HL-60/S4 treated with retinoic acid at 250 ng/mL for 4 days and 3 days (cell line): ENCODE results near the gene ABHD2.
"Not testable (repeated sequence)": the region's sequence is repeated elsewhere in the genome, so short reads cannot be mapped to it uniquely, and the experiment has no call there.

Experiments used
- in situ Hi-C: fragments of 300-500 bp; cut with MboI; formaldehyde crosslinking; loops from 2 replicates; pipeline ENCODE4 v1.7.0; 2022; ENCODE audit warnings: low sequenced_read_pairs

ABHD2 gene

GRCh38 chr15:89215627-89216026, 127.4 kb downstream of the ABHD2 start:
- in situ Hi-C loops, result no loop called here

GRCh38 chr15:89217031-89217430, 128.8 kb downstream of the ABHD2 start:
- in situ Hi-C loops, result no loop called here

GRCh38 chr15:89217686-89218376, 129.6 kb downstream of the ABHD2 start:
- in situ Hi-C loops, result no loop called here

GRCh38 chr15:89218531-89218930, 130.3 kb downstream of the ABHD2 start:
- in situ Hi-C loops, result no loop called here

GRCh38 chr15:89221543-89221942, 133.3 kb downstream of the ABHD2 start, which contains the start of gene RLBP1:
TSS of gene RLBP1 (minus strand) at chr15:89221579. CDS start at chr15:89218975, 2,604 bp downstream.
- in situ Hi-C loops, result no loop called here

GRCh38 chr15:89225588-89225987, 137.3 kb downstream of the ABHD2 start:
- in situ Hi-C loops, result no loop called here

- in situ Hi-C loops, result no loop called here
Measured at GRCh38 chr15:89226359-89227221, 138.3 kb downstream of the ABHD2 start.

- in situ Hi-C loops, result no loop called here
Measured at GRCh38 chr15:89227425-89227824, 139.2 kb downstream of the ABHD2 start.

GRCh38 chr15:89230277-89230676, 142.0 kb downstream of the ABHD2 start:
- in situ Hi-C loops, result no loop called here

- in situ Hi-C loops, result no loop called here
Measured at GRCh38 chr15:89231832-89232231, 143.6 kb downstream of the ABHD2 start.

- in situ Hi-C loops, result not testable (repeated sequence)
Measured at GRCh38 chr15:89239883-89240810, 151.9 kb downstream of the ABHD2 start.

- in situ Hi-C loops, result no loop called here
Measured at GRCh38 chr15:89243046-89243690, 154.9 kb downstream of the ABHD2 start.

- in situ Hi-C loops, result no loop called here
Measured at GRCh38 chr15:89243691-89244573, 155.7 kb downstream of the ABHD2 start, which contains the start of gene FANCI. TSS of gene FANCI (plus strand) at chr15:89243979. CDS start at chr15:89247648, 3,669 bp downstream.

- in situ Hi-C loops, result no loop called here
Measured at GRCh38 chr15:89244574-89244903, 156.3 kb downstream of the ABHD2 start.

GRCh38 chr15:89247446-89247845, 159.2 kb downstream of the ABHD2 start:
- in situ Hi-C loops, result no loop called here

GRCh38 chr15:89248584-89248983, 160.3 kb downstream of the ABHD2 start:
- in situ Hi-C loops, result no loop called here

- in situ Hi-C loops, result not testable (repeated sequence)
Measured at GRCh38 chr15:89250142-89250541, 161.9 kb downstream of the ABHD2 start.
